ENCODE measurements around the gene TRPC1.

TRPC1 gene

GRCh38 chr3:142796823-142797222 is 73.0 kb downstream of the TRPC1 start:
- no peak overlapping the region for H3K9ac ChIP-seq (ENCODE audit: low read length)
- no peak overlapping the region for H2BK5ac ChIP-seq (ENCODE audit: low read depth, low read length, poor library complexity)
- no peak overlapping the region for H2AK5ac ChIP-seq (ENCODE audit: low read length)
- no peaks in the 10 kb centered on the region for H3K79me1 ChIP-seq (ENCODE audit: low read length)
- H3K79me2 ChIP-seq (ENCODE audit: control insufficient read depth, insufficient read depth, low read length, poor library complexity), result no peaks in the 10 kb centered on the region
- no CpG with 5 or more reads among the region's 2 CpGs for WGBS (ENCODE audit: extremely low coverage, insufficient coverage, insufficient read length)
- no peak overlapping the region for H3K4me2 ChIP-seq (ENCODE audit: low read length)
- no peak overlapping the region for H3K14ac ChIP-seq (ENCODE audit: low read length)
- no peak overlapping the region for H3K23ac ChIP-seq (ENCODE audit: low read length)
- H2BK120ac ChIP-seq (ENCODE audit: insufficient read depth, low read length, poor library complexity), result no peak overlapping the region
- no peaks in the 10 kb centered on the region for H3K9me3 ChIP-seq (ENCODE audit: insufficient read depth, low read depth, low read length)
- H3K4me3 ChIP-seq (ENCODE audit: low read depth, low read length), result no peak overlapping the region
- no peak overlapping the region for H3K27ac ChIP-seq (ENCODE audit: low read depth, low read length)
- H3K4ac ChIP-seq (ENCODE audit: low read depth, low read length), result no peak overlapping the region
- H4K12ac ChIP-seq (ENCODE audit: low read depth, low read length), result no peak overlapping the region
- no peak overlapping the region for H2AFZ ChIP-seq (ENCODE audit: insufficient read depth, low read length, poor library complexity)
- H4K8ac ChIP-seq (ENCODE audit: low read depth, low read length), result no peak overlapping the region
- DNase-seq, result no peak
- H3K27me3 ChIP-seq (ENCODE audit: insufficient read depth, low read length), result no peaks in the 10 kb centered on the region
- no peaks in the 10 kb centered on the region for H3K36me3 ChIP-seq (ENCODE audit: control insufficient read depth in 1 of 2, insufficient read depth in 2 of 2, low read length in 2 of 2)
- H4K91ac ChIP-seq (ENCODE audit: low read depth, low read length), result no peak overlapping the region
- no peak overlapping the region for H3K18ac ChIP-seq (ENCODE audit: low read length)
- no peak overlapping the region for H2BK12ac ChIP-seq (ENCODE audit: low read length)
- H3K4me1 ChIP-seq (ENCODE audit: control insufficient read depth in 1 of 2, insufficient read depth in 2 of 2, low read length in 2 of 2), result no peaks in the 10 kb centered on the region

- H3K27me3 ChIP-seq (ENCODE audit: insufficient read depth, low read length), result no peaks in the 10 kb centered on the region
- no peaks in the 10 kb centered on the region for H3K79me2 ChIP-seq (ENCODE audit: control insufficient read depth, insufficient read depth, low read length, poor library complexity)
- no peak overlapping the region for H2BK120ac ChIP-seq (ENCODE audit: insufficient read depth, low read length, poor library complexity)
- peaks cover 0 to 3% of the 10 kb centered on the region in 2 experiments for H3K36me3 ChIP-seq (ENCODE audit: control insufficient read depth in 1 of 2, insufficient read depth in 2 of 2, low read length in 2 of 2)
- no peak overlapping the region for H2BK5ac ChIP-seq (ENCODE audit: low read depth, low read length, poor library complexity)
- no peak overlapping the region for H2AFZ ChIP-seq (ENCODE audit: insufficient read depth, low read length, poor library complexity)
- H3K14ac ChIP-seq (ENCODE audit: low read length), result no peak overlapping the region
- H3K23ac ChIP-seq (ENCODE audit: low read length), result no peak overlapping the region
- no peaks in the 10 kb centered on the region for H3K79me1 ChIP-seq (ENCODE audit: low read length)
- H3K18ac ChIP-seq (ENCODE audit: low read length), result no peak overlapping the region
- H3K4me3 ChIP-seq (ENCODE audit: low read depth, low read length), result no peak overlapping the region
- no peak overlapping the region for H3K9ac ChIP-seq (ENCODE audit: low read length)
- H3K9me3 ChIP-seq (ENCODE audit: insufficient read depth, low read depth, low read length), result no peaks in the 10 kb centered on the region
- H3K4ac ChIP-seq (ENCODE audit: low read depth, low read length), result no peak overlapping the region
- no peak overlapping the region for H4K91ac ChIP-seq (ENCODE audit: low read depth, low read length)
- H2BK12ac ChIP-seq (ENCODE audit: low read length), result no peak overlapping the region
- no peak overlapping the region for H2AK5ac ChIP-seq (ENCODE audit: low read length)
- no peak overlapping the region for H3K4me2 ChIP-seq (ENCODE audit: low read length)
- no peak overlapping the region for H4K12ac ChIP-seq (ENCODE audit: low read depth, low read length)
- WGBS (ENCODE audit: extremely low coverage, insufficient coverage, insufficient read length), result no CpG with 5 or more reads among the region's 2 CpGs
- H3K27ac ChIP-seq (ENCODE audit: low read depth, low read length), result no peak overlapping the region
- H3K4me1 ChIP-seq (ENCODE audit: control insufficient read depth in 1 of 2, insufficient read depth in 2 of 2, low read length in 2 of 2), result no peaks in the 10 kb centered on the region
- no peak overlapping the region for H4K8ac ChIP-seq (ENCODE audit: low read depth, low read length)
- peak in 1 of 2 donors; percentile 76 for DNase-seq
These were observed 77.9 kb downstream of the TRPC1 start for GRCh38 chr3:142801746-142802145.

GRCh38 chr3:142802891-142803290 is 79.1 kb downstream of the TRPC1 start:
- H2AFZ ChIP-seq (ENCODE audit: insufficient read depth, low read length, poor library complexity), result no peak overlapping the region
- H3K9me3 ChIP-seq (ENCODE audit: insufficient read depth, low read depth, low read length), result no peaks in the 10 kb centered on the region
- no peaks in the 10 kb centered on the region for H3K27me3 ChIP-seq (ENCODE audit: insufficient read depth, low read length)
- H4K12ac ChIP-seq (ENCODE audit: low read depth, low read length), result no peak overlapping the region
- H2BK5ac ChIP-seq (ENCODE audit: low read depth, low read length, poor library complexity), result no peak overlapping the region
- no peak overlapping the region for H3K4me3 ChIP-seq (ENCODE audit: low read depth, low read length)
- no peak overlapping the region for H3K23ac ChIP-seq (ENCODE audit: low read length)
- no peak overlapping the region for H4K91ac ChIP-seq (ENCODE audit: low read depth, low read length)
- H2AK5ac ChIP-seq (ENCODE audit: low read length), result no peak overlapping the region
- no peak overlapping the region for H3K27ac ChIP-seq (ENCODE audit: low read depth, low read length)
- no peak overlapping the region for H2BK12ac ChIP-seq (ENCODE audit: low read length)
- peaks cover 0 to 3% of the 10 kb centered on the region in 2 experiments for H3K36me3 ChIP-seq (ENCODE audit: control insufficient read depth in 1 of 2, insufficient read depth in 2 of 2, low read length in 2 of 2)
- no peak overlapping the region for H3K4me2 ChIP-seq (ENCODE audit: low read length)
- no peaks in the 10 kb centered on the region for H3K79me2 ChIP-seq (ENCODE audit: control insufficient read depth, insufficient read depth, low read length, poor library complexity)
- H3K4me1 ChIP-seq (ENCODE audit: control insufficient read depth in 1 of 2, insufficient read depth in 2 of 2, low read length in 2 of 2), result no peaks in the 10 kb centered on the region
- no peak overlapping the region for H3K4ac ChIP-seq (ENCODE audit: low read depth, low read length)
- no peak overlapping the region for H3K18ac ChIP-seq (ENCODE audit: low read length)
- H3K14ac ChIP-seq (ENCODE audit: low read length), result no peak overlapping the region
- WGBS (ENCODE audit: extremely low coverage, insufficient coverage, insufficient read length), result no CpG with 5 or more reads among the region's 1 CpG
- no peaks in the 10 kb centered on the region for H3K79me1 ChIP-seq (ENCODE audit: low read length)
- no peak overlapping the region for H4K8ac ChIP-seq (ENCODE audit: low read depth, low read length)
- DNase-seq, result peak in 1 of 2 donors; percentile 16
- no peak overlapping the region for H3K9ac ChIP-seq (ENCODE audit: low read length)
- H2BK120ac ChIP-seq (ENCODE audit: insufficient read depth, low read length, poor library complexity), result no peak overlapping the region

GRCh38 chr3:142808103-142808917 is 84.5 kb downstream of the TRPC1 start:
- Histone ChIP-seq H3K4me1 (ENCODE audit: control insufficient read depth in 1 of 2, insufficient read depth in 2 of 2, low read length in 2 of 2) (no peaks in the 10 kb centered on the region), H3K27me3 (ENCODE audit: insufficient read depth, low read length) (no peaks in the 10 kb centered on the region), H3K4me2 (ENCODE audit: low read length) (no peak overlapping the region), H4K12ac (ENCODE audit: low read depth, low read length) (no peak overlapping the region), H3K36me3 (ENCODE audit: control insufficient read depth in 1 of 2, insufficient read depth in 2 of 2, low read length in 2 of 2) (peaks cover 0 to 6% of the 10 kb centered on the region in 2 experiments), H3K14ac (ENCODE audit: low read length) (no peak overlapping the region), H2AK5ac (ENCODE audit: low read length) (no peak overlapping the region), H3K23ac (ENCODE audit: low read length) (no peak overlapping the region), H3K27ac (ENCODE audit: low read depth, low read length) (no peak overlapping the region), H3K18ac (ENCODE audit: low read length) (no peak overlapping the region), H3K4me3 (ENCODE audit: low read depth, low read length) (no peak overlapping the region), H2AFZ (ENCODE audit: insufficient read depth, low read length, poor library complexity) (no peak overlapping the region), H4K91ac (ENCODE audit: low read depth, low read length) (no peak overlapping the region), H3K79me1 (ENCODE audit: low read length) (no peaks in the 10 kb centered on the region), H2BK12ac (ENCODE audit: low read length) (no peak overlapping the region), H2BK5ac (ENCODE audit: low read depth, low read length, poor library complexity) (no peak overlapping the region), H2BK120ac (ENCODE audit: insufficient read depth, low read length, poor library complexity) (no peak overlapping the region), H3K4ac (ENCODE audit: low read depth, low read length) (no peak overlapping the region), H3K9ac (ENCODE audit: low read length) (no peak overlapping the region), H3K79me2 (ENCODE audit: control insufficient read depth, insufficient read depth, low read length, poor library complexity) (no peaks in the 10 kb centered on the region), H3K9me3 (ENCODE audit: insufficient read depth, low read depth, low read length) (no peaks in the 10 kb centered on the region), H4K8ac (ENCODE audit: low read depth, low read length) (no peak overlapping the region)
- no CpG with 5 or more reads among the region's 9 CpGs for WGBS (ENCODE audit: extremely low coverage, insufficient coverage, insufficient read length)
- DNase-seq, result peak; percentile 41 to 83
